HepG2 (cell line): ENCODE results near the gene TBC1D14. TPM values are rescaled to one million over a fixed set of nuclear protein-coding genes. Genes with fewer than 3 reads are reported as not detected.

Experiments used
- CCDC6 ChIP-seq: sonication (generic); formaldehyde crosslinking; IDR thresholded peaks from 2 replicates; pipeline ENCODE4 v1.8.1; 2022; ENCODE audit warnings: mild to moderate bottlenecking, missing genetic modification reagents, moderate library complexity
- ELF1 ChIP-seq: sonication (generic); formaldehyde crosslinking; IDR thresholded peaks from 2 replicates; pipeline ENCODE4 v1.4.0; 2020; ENCODE audit warnings: missing genetic modification reagents
- FOXA1 ChIP-seq, 2 experiments: fragments of 450-650 bp in 1 of 2; sonication (generic) in 1 of 2; formaldehyde crosslinking in 1 of 2; IDR thresholded peaks; 2 replicates each; pipeline versions ENCODE4 v1.4.0 to v1.6.1; 2016 to 2020; ENCODE audit warnings: missing genetic modification reagents in 1 of 2
- HNRNPL ChIP-seq: fragments of 200-400 bp; formaldehyde crosslinking; IDR thresholded peaks from 2 replicates; pipeline ENCODE4 v1.6.1; 2017; ENCODE audit warnings: mild to moderate bottlenecking, low read depth, low read length
- JUNB ChIP-seq: sonication (generic); formaldehyde crosslinking; IDR thresholded peaks from 2 replicates; pipeline ENCODE4 v1.8.0; 2022; ENCODE audit warnings: missing genetic modification reagents, mild to moderate bottlenecking, borderline replicate concordance
- MAFF ChIP-seq: IDR thresholded peaks from 2 replicates; pipeline ENCODE4 v1.6.1; 2011; ENCODE audit warnings: low read depth, low read length, improper control_type of control experiment
- MED13 ChIP-seq: sonication (generic); formaldehyde crosslinking; IDR thresholded peaks from 2 replicates; pipeline ENCODE4 v1.5.0; 2020; ENCODE audit warnings: missing genetic modification reagents
- MEF2D ChIP-seq: sonication (generic); formaldehyde crosslinking; IDR thresholded peaks from 2 replicates; pipeline ENCODE4 v1.5.1; 2020; ENCODE audit warnings: mild to moderate bottlenecking, missing genetic modification reagents
- NRL ChIP-seq: sonication (generic); formaldehyde crosslinking; IDR thresholded peaks from 2 replicates; pipeline ENCODE4 v1.5.0; 2020; ENCODE audit warnings: missing genetic modification reagents, mild to moderate bottlenecking, moderate library complexity, borderline replicate concordance
- PCBP1 ChIP-seq: fragments of 200-400 bp; formaldehyde crosslinking; IDR thresholded peaks from 2 replicates; pipeline ENCODE4 v1.6.1; 2017; ENCODE audit warnings: mild to moderate bottlenecking, low read depth, low read length, borderline replicate concordance
- PHF20 ChIP-seq: sonication (generic); formaldehyde crosslinking; IDR thresholded peaks from 2 replicates; pipeline ENCODE4 v1.5.0; 2020; ENCODE audit warnings: mild to moderate bottlenecking, missing genetic modification reagents
- RERE ChIP-seq: IDR thresholded peaks from 2 replicates; pipeline ENCODE4 v1.6.1; 2016; ENCODE audit warnings: low read depth, missing genetic modification reagents, missing compliant biosample characterization
- TCF12 ChIP-seq, 2 experiments: fragments of 450-650 bp in 1 of 2; sonication (generic) in 1 of 2; formaldehyde crosslinking in 1 of 2; IDR thresholded peaks; 2 replicates each; pipeline versions ENCODE4 v1.6.1 to v1.8.0; 2017 to 2022; ENCODE audit warnings: antibody characterized with exemption in 1 of 2, mild to moderate bottlenecking in 1 of 2, missing genetic modification reagents in 1 of 2, moderate library complexity in 1 of 2
- ZFP90 ChIP-seq: sonication (generic); formaldehyde crosslinking; IDR thresholded peaks from 2 replicates; pipeline ENCODE4 v1.8.0; 2022; ENCODE audit warnings: missing genetic modification reagents, mild to moderate bottlenecking, inconsistent platforms, borderline replicate concordance
- ZNF274 ChIP-seq: sonication (generic); formaldehyde crosslinking; IDR thresholded peaks from 2 replicates; pipeline ENCODE4 v1.5.1; 2020; ENCODE audit warnings: mild to moderate bottlenecking, missing genetic modification reagents
- ZNF605 ChIP-seq: sonication (generic); formaldehyde crosslinking; IDR thresholded peaks from 2 replicates; pipeline ENCODE4 v1.8.0; 2022; ENCODE audit warnings: mild to moderate bottlenecking, missing genetic modification reagents
- ZNF691 ChIP-seq: sonication (generic); formaldehyde crosslinking; IDR thresholded peaks from 2 replicates; pipeline ENCODE4 v1.4.0; 2020; ENCODE audit warnings: missing genetic modification reagents, low read depth, mild to moderate bottlenecking, borderline replicate concordance
- ZNF709 ChIP-seq: sonication (generic); formaldehyde crosslinking; IDR thresholded peaks from 2 replicates; pipeline ENCODE4 v1.5.0; 2020; ENCODE audit warnings: mild to moderate bottlenecking, missing genetic modification reagents
- ZNF788 ChIP-seq: sonication (generic); formaldehyde crosslinking; IDR thresholded peaks from 2 replicates; pipeline ENCODE4 v1.5.0; 2020; ENCODE audit warnings: mild to moderate bottlenecking, missing genetic modification reagents, borderline replicate concordance
- polyA plus RNA-seq, 8 experiments: library from polyadenylated mRNA; depleted of rRNA in 3 of 8; stranded (reverse) in 7 of 8; unstranded in 1 of 8; fragments of >200 nt; fragmentation: Illumina TruSeq in 4 of 8; extraction: Trizol in 4 of 8; gene quantifications; 2 replicates each; pipeline versions ENCODE4 v1.2.1 to v1.2.3, GENCODE V29; 2011 to 2016; ENCODE audit warnings: low read depth in 4 of 8, missing spikeins in 1 of 8, mixed read lengths in 1 of 8; ENCODE audit not compliant: insufficient read depth in 1 of 8
- total RNA-seq, 5 experiments: library from RNA; depleted of rRNA; stranded (reverse); fragments of >200 nt; fragmentation: Illumina TruSeq; extraction: Trizol; gene quantifications; 2 replicates each; pipeline ENCODE4 v1.2.3, GENCODE V29; 2016; ENCODE audit warnings: low read depth in 1 of 5
- TF ChIP-seq, protein P1 (sequence below): sonication (generic); formaldehyde crosslinking; IDR thresholded peaks from 2 replicates; pipeline ENCODE4 v1.4.0; 2020; ENCODE audit warnings: mild to moderate bottlenecking, low read depth, missing genetic modification reagents

Gene TBC1D14
- total and polyA plus RNA-seq, 2 of the 13 experiments (the other 11 are each of a cell fraction or from before 2014, with no cell fraction given): 29.5 to 46.5 TPM

GRCh38 chr4:7034262-7035081, 124.8 kb downstream of the TBC1D14 start (continued):
- no peak for TF ChIP-seq MED13 (CRISPR knock-in tag)
- no peak for TF ChIP-seq MAFF
- TF ChIP-seq NRL (CRISPR knock-in tag): peak; percentile 61
- TF ChIP-seq ZFP90: peak; percentile 74; the same call in 1 of the 2 replicates
- 0 out of 2 replicates have a peak, but pooled peaks have one; percentile 24 for TF ChIP-seq CCDC6
- peak; percentile 90; the same call in 1 of the 2 replicates for TF ChIP-seq ZNF788 (CRISPR knock-in tag)
- no peak for TF ChIP-seq TCF12 (IDR thresholded peaks at IDR 0.05)
- no peak for TF ChIP-seq TCF12 (CRISPR knock-in tag; IDR thresholded peaks at IDR 0.05)
- TF ChIP-seq HNRNPL: 0 out of 2 replicates have a peak, but pooled peaks have one; percentile 12
- TF ChIP-seq ZNF274: peak; percentile 89; the same call in 1 of the 2 replicates
- TF ChIP-seq FOXA1 (IDR thresholded peaks at IDR 0.05): no peak
- TF ChIP-seq FOXA1 (CRISPR knock-in tag; IDR thresholded peaks at IDR 0.05): peak; percentile 71
- peak; percentile 81; the same call in 1 of the 2 replicates for TF ChIP-seq MEF2D (CRISPR knock-in tag)
- peak; percentile 60; the same call in 1 of the 2 replicates for TF ChIP-seq ZNF691 (CRISPR knock-in tag)
- peak; percentile 61; the same call in 1 of the 2 replicates for TF ChIP-seq RERE
- peak; percentile 28; the same call in 1 of the 2 replicates for TF ChIP-seq PHF20
- TF ChIP-seq ZNF709 (CRISPR knock-in tag): peak; percentile 99
- TF ChIP-seq ELF1 (CRISPR knock-in tag): peak; percentile 30; the same call in 1 of the 2 replicates
- 0 out of 2 replicates have a peak, but pooled peaks have one; percentile 45 for TF ChIP-seq PCBP1
- TF ChIP-seq JUNB: no peak
- TF ChIP-seq, protein P1, sequence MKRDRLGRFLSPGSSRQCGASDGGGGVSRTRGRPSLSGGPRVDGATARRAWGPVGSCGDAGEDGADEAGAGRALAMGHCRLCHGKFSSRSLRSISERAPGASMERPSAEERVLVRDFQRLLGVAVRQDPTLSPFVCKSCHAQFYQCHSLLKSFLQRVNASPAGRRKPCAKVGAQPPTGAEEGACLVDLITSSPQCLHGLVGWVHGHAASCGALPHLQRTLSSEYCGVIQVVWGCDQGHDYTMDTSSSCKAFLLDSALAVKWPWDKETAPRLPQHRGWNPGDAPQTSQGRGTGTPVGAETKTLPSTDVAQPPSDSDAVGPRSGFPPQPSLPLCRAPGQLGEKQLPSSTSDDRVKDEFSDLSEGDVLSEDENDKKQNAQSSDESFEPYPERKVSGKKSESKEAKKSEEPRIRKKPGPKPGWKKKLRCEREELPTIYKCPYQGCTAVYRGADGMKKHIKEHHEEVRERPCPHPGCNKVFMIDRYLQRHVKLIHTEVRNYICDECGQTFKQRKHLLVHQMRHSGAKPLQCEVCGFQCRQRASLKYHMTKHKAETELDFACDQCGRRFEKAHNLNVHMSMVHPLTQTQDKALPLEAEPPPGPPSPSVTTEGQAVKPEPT (CRISPR knock-in tag): no peak
- TF ChIP-seq ZNF605 (CRISPR knock-in tag): peak; percentile 98
